Activated naive CD4-positive, alpha-beta T cell treated with anti-CD3 and anti-CD28 coated beads, Interleukin-2, amount 50 U/mL, for 24 hours (primary cell): Measurements from ENCODE around the gene PTGS2.
"Not testable (repeated sequence)": the region's sequence is repeated elsewhere in the genome, so short reads cannot be mapped to it uniquely, and the experiment has no call there.

ENCODE experiments used
- H3K27ac Mint-ChIP-seq: one replicate; pipeline ENCODE4 v1.8.0; 2021; ENCODE audit warnings: mild to moderate bottlenecking, mixed read lengths
- H3K27me3 Mint-ChIP-seq: one replicate; pipeline ENCODE4 v1.8.0; 2021; ENCODE audit warnings: mixed read lengths
- H3K36me3 Mint-ChIP-seq: one replicate; pipeline ENCODE4 v1.8.0; 2021; ENCODE audit warnings: mixed read lengths
- H3K4me1 Mint-ChIP-seq: one replicate; pipeline ENCODE4 v1.8.0; 2021; ENCODE audit warnings: mixed read lengths
- H3K4me3 Mint-ChIP-seq: one replicate; pipeline ENCODE4 v1.8.0; 2021; ENCODE audit warnings: mild to moderate bottlenecking, mixed read lengths
- H3K9me3 Mint-ChIP-seq: one replicate; pipeline ENCODE4 v1.8.0; 2021; ENCODE audit warnings: mixed read lengths

The PTGS2 gene

DNA sequence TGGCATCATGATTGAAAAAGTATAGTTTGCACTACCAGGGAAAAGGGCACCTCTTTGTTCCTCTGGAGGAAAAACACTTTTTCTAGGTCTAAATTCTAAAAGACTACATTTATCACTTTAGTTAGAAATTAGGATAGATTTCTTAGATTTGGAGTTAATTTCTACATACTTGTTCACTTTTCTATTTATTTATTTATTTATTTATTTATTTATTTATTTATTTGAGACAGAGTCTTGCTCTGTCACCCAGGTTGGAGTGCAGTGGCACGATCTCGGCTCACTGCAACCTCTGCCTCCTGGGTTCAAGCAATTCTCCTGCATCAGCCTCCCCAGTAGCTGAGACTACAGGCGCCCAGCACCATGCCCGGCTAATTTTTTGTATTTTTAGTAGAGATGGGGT, 32.2 kb downstream of the PTGS2 start:
- H3K27ac Mint-ChIP-seq, H3K27me3 Mint-ChIP-seq, H3K4me3 Mint-ChIP-seq, H3K36me3 Mint-ChIP-seq, H3K9me3 Mint-ChIP-seq, H3K4me1 Mint-ChIP-seq: not testable (repeated sequence)

- H3K9me3 Mint-ChIP-seq = no peaks in the 10 kb centered on the region
- no peak overlapping the region for H3K27ac Mint-ChIP-seq
- no peaks in the 10 kb centered on the region for H3K27me3 Mint-ChIP-seq
- H3K4me3 Mint-ChIP-seq = no peak overlapping the region
- H3K4me1 Mint-ChIP-seq = no peaks in the 10 kb centered on the region
- H3K36me3 Mint-ChIP-seq = no peaks in the 10 kb centered on the region
Observed at GRCh38 chr1:186643614-186644013, 36.6 kb downstream of the PTGS2 start.

- not testable (repeated sequence) for H3K4me1 Mint-ChIP-seq, H3K27me3 Mint-ChIP-seq, H3K36me3 Mint-ChIP-seq, H3K9me3 Mint-ChIP-seq, H3K27ac Mint-ChIP-seq, H3K4me3 Mint-ChIP-seq
Observed at GRCh38 chr1:186637567-186637966, 42.7 kb downstream of the PTGS2 start.

GRCh38 chr1:186636786-186637185, 43.4 kb downstream of the PTGS2 start:
- H3K4me1 Mint-ChIP-seq = no peaks in the 10 kb centered on the region
- H3K9me3 Mint-ChIP-seq = no peaks in the 10 kb centered on the region
- no peak overlapping the region for H3K4me3 Mint-ChIP-seq
- peaks cover 4% of the 10 kb centered on the region for H3K27me3 Mint-ChIP-seq
- H3K36me3 Mint-ChIP-seq = no peaks in the 10 kb centered on the region
- H3K27ac Mint-ChIP-seq = no peak overlapping the region

DNA sequence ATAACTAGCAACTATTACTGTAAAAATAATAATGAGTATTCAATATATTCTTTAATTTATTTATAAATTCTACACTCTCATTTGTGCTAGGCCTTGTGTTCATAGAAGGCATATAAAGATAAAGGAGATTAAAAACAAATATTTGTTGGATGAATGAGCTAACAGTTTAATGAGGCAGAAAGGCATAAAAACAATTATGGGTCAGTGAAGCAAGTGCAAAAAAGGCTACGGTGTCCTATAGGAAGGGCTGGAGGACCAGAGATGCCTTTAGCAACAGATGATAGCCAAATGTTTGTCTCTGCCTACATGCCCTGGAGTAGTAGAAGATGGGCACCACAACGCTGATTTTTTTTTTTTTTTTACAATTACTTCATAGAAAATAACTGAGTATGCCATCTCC, 45.7 kb downstream of the PTGS2 start:
- Mint-ChIP-seq H3K9me3 (no peaks in the 10 kb centered on the region), H3K27ac (no peak overlapping the region), H3K27me3 (peaks cover 4% of the 10 kb centered on the region), H3K4me3 (no peak overlapping the region), H3K36me3 (no peaks in the 10 kb centered on the region), H3K4me1 (no peaks in the 10 kb centered on the region)

DNA sequence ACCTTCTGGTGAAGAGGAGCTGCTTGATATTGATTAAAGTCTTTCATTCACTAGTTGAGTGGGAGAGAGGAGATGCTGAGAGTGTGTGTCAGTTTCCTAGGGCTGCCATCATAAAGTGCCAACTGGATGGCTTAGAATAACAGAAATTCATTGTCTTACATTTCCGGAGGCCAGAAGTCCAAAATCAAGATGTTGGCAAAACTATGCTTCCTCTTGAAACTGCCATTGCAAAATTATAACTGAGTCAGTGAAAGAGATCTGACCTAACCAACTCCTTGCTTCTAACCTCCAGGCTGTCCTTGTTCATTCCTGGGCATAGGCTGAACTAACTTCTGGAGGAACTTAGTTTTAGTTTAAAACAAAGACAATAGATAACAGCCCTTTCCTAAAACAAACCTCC, 47.1 kb downstream of the PTGS2 start:
- H3K9me3 Mint-ChIP-seq = no peaks in the 10 kb centered on the region
- H3K36me3 Mint-ChIP-seq = no peaks in the 10 kb centered on the region
- no peak overlapping the region for H3K4me3 Mint-ChIP-seq
- peaks cover 4% of the 10 kb centered on the region for H3K27me3 Mint-ChIP-seq
- no peaks in the 10 kb centered on the region for H3K4me1 Mint-ChIP-seq
- H3K27ac Mint-ChIP-seq = no peak overlapping the region

DNA sequence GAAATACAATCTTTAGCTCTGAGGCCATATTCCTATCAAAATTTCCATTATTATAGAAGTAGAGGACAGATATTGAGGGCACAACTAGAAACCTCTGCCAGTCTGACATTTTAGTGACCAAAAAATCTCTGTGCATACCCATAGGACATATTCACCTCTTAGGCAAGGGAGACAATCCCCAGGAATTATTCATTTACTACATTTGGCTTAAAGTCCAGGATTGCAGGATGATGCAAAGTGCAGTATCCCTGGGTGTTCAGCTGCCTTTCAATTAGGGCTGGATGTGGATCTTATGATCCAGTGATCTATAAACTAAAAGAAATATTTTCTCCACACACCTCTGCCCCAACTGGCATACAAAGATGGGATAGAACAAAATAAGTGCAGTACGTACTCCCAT, 50.9 kb downstream of the PTGS2 start:
- no peak overlapping the region for H3K4me3 Mint-ChIP-seq
- H3K27ac Mint-ChIP-seq = peak overlapping the region; percentile 9
- no peaks in the 10 kb centered on the region for H3K36me3 Mint-ChIP-seq
- H3K27me3 Mint-ChIP-seq = no peaks in the 10 kb centered on the region
- no peaks in the 10 kb centered on the region for H3K4me1 Mint-ChIP-seq
- H3K9me3 Mint-ChIP-seq = no peaks in the 10 kb centered on the region

DNA sequence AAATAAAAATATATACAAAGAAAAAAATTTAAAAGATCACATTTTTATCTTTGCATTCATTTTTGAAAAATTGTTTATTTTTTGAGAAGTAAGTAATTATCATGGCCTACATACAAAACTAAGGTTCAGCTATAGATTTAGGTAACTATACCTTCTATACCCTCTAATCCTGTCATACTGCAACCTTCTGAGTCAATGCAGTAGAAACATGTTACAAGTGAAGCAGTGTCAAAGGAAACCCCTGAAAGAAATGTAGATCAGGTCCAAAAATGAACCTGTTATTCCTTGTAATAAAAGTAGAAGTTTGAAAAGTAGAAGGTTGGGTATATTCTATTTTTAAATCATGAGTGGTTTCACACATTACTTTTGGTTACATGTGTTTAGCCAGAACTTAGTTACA, 51.3 kb downstream of the PTGS2 start:
- Mint-ChIP-seq H3K4me3 (no peak overlapping the region), H3K4me1 (no peaks in the 10 kb centered on the region), H3K9me3 (no peaks in the 10 kb centered on the region), H3K36me3 (no peaks in the 10 kb centered on the region), H3K27me3 (no peaks in the 10 kb centered on the region), H3K27ac (no peak overlapping the region)

- Mint-ChIP-seq H3K4me1 (no peaks in the 10 kb centered on the region), H3K4me3 (no peak overlapping the region), H3K9me3 (no peaks in the 10 kb centered on the region), H3K27ac (no peak overlapping the region), H3K27me3 (no peaks in the 10 kb centered on the region), H3K36me3 (no peaks in the 10 kb centered on the region)
Observed at GRCh38 chr1:186627019-186627418, 53.2 kb downstream of the PTGS2 start.

DNA sequence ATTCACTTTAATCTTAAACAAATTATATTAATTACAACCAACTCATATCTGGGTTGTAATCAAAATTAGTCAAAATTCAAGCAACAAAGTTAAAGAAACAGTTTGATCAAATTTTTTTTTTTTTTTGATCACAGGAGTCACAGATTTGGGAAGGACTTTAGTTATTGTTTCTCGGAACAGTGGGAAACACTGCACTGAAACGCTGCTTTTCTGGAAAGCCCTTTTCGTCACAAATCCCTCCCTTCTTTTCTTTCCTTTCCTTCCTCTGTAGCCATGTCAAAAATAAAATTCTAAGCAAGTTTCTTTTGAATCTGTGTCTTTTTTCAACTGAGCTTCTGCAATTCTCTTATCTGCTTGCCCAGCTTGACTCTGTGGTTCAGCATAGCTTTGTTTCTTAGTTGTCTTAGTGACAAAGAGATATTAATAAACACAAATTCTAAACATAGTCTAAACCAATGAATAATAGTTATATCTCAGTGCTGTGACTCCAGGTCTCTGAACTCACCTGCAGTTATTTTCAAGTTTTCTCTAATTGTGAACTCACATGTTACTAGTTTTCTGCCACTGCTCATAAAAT, 53.8 kb downstream of the PTGS2 start:
- H3K36me3 Mint-ChIP-seq = no peaks in the 10 kb centered on the region
- H3K9me3 Mint-ChIP-seq = no peaks in the 10 kb centered on the region
- H3K27ac Mint-ChIP-seq = no peak overlapping the region
- peaks cover under 1% of the 10 kb centered on the region for H3K4me1 Mint-ChIP-seq
- H3K27me3 Mint-ChIP-seq = no peaks in the 10 kb centered on the region
- H3K4me3 Mint-ChIP-seq = no peak overlapping the region

DNA sequence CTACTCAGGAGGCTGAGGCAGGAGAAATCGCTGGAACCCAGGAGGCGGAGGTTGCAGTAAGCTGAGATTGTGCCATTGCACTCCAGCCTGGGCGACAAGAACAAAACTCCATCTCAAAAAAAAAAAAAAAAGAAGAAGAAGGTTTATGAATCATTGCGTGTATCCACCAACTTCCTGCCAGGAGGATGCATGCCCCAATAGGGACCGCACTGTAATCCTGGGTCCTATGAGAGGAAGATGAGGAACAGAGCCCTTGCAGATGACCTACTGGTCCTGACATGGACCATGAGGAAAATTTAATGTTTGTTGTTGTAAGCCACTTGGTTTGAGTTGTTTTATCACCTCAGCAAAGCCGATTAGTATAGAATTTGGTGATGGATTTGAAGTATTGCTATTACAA, 56.7 kb downstream of the PTGS2 start:
- Mint-ChIP-seq H3K27ac (no peak overlapping the region), H3K9me3 (no peaks in the 10 kb centered on the region), H3K36me3 (no peaks in the 10 kb centered on the region), H3K4me3 (no peak overlapping the region), H3K27me3 (no peaks in the 10 kb centered on the region), H3K4me1 (peaks cover 11% of the 10 kb centered on the region)
